CD14-positive monocyte (primary cell): ENCODE results near the gene BRF1. TPM values are rescaled to one million over a fixed set of nuclear protein-coding genes. Genes with fewer than 3 reads are reported as not detected.

Experiments
- DNase-seq, 3 donors: peaks; one replicate each; pipeline ENCODE4 v3.0.0-alpha.2; 2011 to 2022
- H2AFZ ChIP-seq: 2 replicates; pipeline ENCODE4 v1.6.0; 2012; ENCODE audit warnings: mild to moderate bottlenecking, low read depth, low read length, inconsistent platforms; ENCODE audit not compliant: insufficient read depth, poor library complexity, severe bottlenecking
- H3K27ac ChIP-seq, 2 donors: 1 replicate in 1 of 2; 2 replicates in 1 of 2; pipeline ENCODE4 v1.5.1; 2012 to 2013; ENCODE audit warnings: low read length in 2 of 2, control low read depth in 1 of 2, inconsistent platforms in 1 of 2, low read depth in 1 of 2, mild to moderate bottlenecking in 1 of 2
- H3K27me3 ChIP-seq, 2 donors: one replicate each; pipeline versions ENCODE4 v1.6.0 to v1.6.1; 2011 to 2013; ENCODE audit warnings: low read length in 2 of 2; ENCODE audit not compliant: control insufficient read depth in 2 of 2, insufficient read depth in 2 of 2
- H3K36me3 ChIP-seq, 2 donors: replicated peaks in 1 of 2; 1 replicate in 1 of 2; 2 replicates in 1 of 2; pipeline versions ENCODE4 v1.5.1 to v1.6.1; 2012 to 2013; ENCODE audit warnings: low read length in 2 of 2, control low read depth in 1 of 2, inconsistent platforms in 1 of 2, mild to moderate bottlenecking in 1 of 2; ENCODE audit not compliant: insufficient read depth in 2 of 2, control insufficient read depth in 1 of 2
- H3K4me1 ChIP-seq, 2 donors: 1 replicate in 1 of 2; 2 replicates in 1 of 2; pipeline versions ENCODE4 v1.5.1 to v1.6.1; 2012 to 2013; ENCODE audit warnings: low read length in 2 of 2, control low read depth in 1 of 2, inconsistent platforms in 1 of 2, mild to moderate bottlenecking in 1 of 2, moderate library complexity in 1 of 2; ENCODE audit not compliant: insufficient read depth in 2 of 2, control insufficient read depth in 1 of 2
- H3K4me2 ChIP-seq: replicated peaks from 2 replicates; pipeline ENCODE3; 2012; ENCODE audit warnings: low read length, moderate library complexity, mild to moderate bottlenecking; ENCODE audit not compliant: poor library complexity, severe bottlenecking; ENCODE audit errors: extremely low read depth
- H3K4me3 ChIP-seq, 3 experiments: fragments of 200-600 bp in 1 of 3; sonication (generic) in 1 of 3; replicated peaks in 1 of 3; 1 replicate in 2 of 3; 2 replicates in 1 of 3; pipeline ENCODE4 v1.5.1; 2011 to 2013; ENCODE audit warnings: low read length in 3 of 3, mild to moderate bottlenecking in 3 of 3, control low read depth in 2 of 3, low read depth in 2 of 3, inconsistent platforms in 1 of 3, moderate library complexity in 1 of 3
- H3K79me2 ChIP-seq: 2 replicates; pipeline ENCODE4 v1.6.0; 2012; ENCODE audit warnings: mild to moderate bottlenecking, control low read depth, inconsistent platforms, low read length, moderate library complexity; ENCODE audit not compliant: insufficient read depth
- H3K9ac ChIP-seq: 2 replicates; pipeline ENCODE4 v1.6.0; 2017; ENCODE audit warnings: low read length, mild to moderate bottlenecking; ENCODE audit not compliant: insufficient read depth, poor library complexity, severe bottlenecking
- H3K9me3 ChIP-seq, 2 donors: replicated peaks in 1 of 2; 1 replicate in 1 of 2; 2 replicates in 1 of 2; pipeline versions ENCODE4 v1.5.1 to v1.6.1; 2012 to 2013; ENCODE audit warnings: low read length in 2 of 2, control low read depth in 1 of 2; ENCODE audit not compliant: control insufficient read depth in 1 of 2, insufficient read depth in 1 of 2
- H4K20me1 ChIP-seq: 2 replicates; pipeline ENCODE4 v1.6.0; 2012; ENCODE audit warnings: mild to moderate bottlenecking, low read length, control low read depth, moderate library complexity; ENCODE audit not compliant: insufficient read depth
- H3K27ac Mint-ChIP-seq, 7 donors: one replicate each; pipeline ENCODE4 v1.8.0; 2020; ENCODE audit warnings: mild to moderate bottlenecking in 7 of 7, mixed read lengths in 7 of 7, moderate library complexity in 6 of 7, inconsistent platforms in 2 of 7
- H3K27me3 Mint-ChIP-seq, 3 donors: one replicate each; pipeline ENCODE4 v1.8.0; 2021 to 2022; ENCODE audit warnings: low read depth in 3 of 3, mild to moderate bottlenecking in 3 of 3, mixed read lengths in 3 of 3, moderate library complexity in 3 of 3, inconsistent platforms in 1 of 3
- H3K36me3 Mint-ChIP-seq, 2 donors: one replicate each; pipeline ENCODE4 v1.8.0; 2020; ENCODE audit warnings: mixed read lengths in 2 of 2, inconsistent platforms in 1 of 2, mild to moderate bottlenecking in 1 of 2
- H3K4me1 Mint-ChIP-seq: one replicate; pipeline ENCODE4 v1.8.0; 2020; ENCODE audit warnings: mild to moderate bottlenecking, mixed read lengths
- H3K4me3 Mint-ChIP-seq, 2 donors: one replicate each; pipeline ENCODE4 v1.8.0; 2020; ENCODE audit warnings: mild to moderate bottlenecking in 2 of 2, mixed read lengths in 2 of 2, moderate library complexity in 1 of 2
- H3K9me3 Mint-ChIP-seq, 7 donors: one replicate each; pipeline ENCODE4 v1.8.0; 2020 to 2022; ENCODE audit warnings: mixed read lengths in 7 of 7, mild to moderate bottlenecking in 6 of 7, moderate library complexity in 6 of 7, inconsistent platforms in 2 of 7
- CTCF ChIP-seq: fragments of 200-600 bp; IDR thresholded peaks from one replicate; pipeline ENCODE4 v1.8.0; 2022; ENCODE audit warnings: antibody characterized with exemption, mild to moderate bottlenecking
- WGBS: methylation state at CpG from one replicate; pipeline ENCODE4 v1.1.5; 2013; ENCODE audit warnings: missing lambda C conversion rate; ENCODE audit not compliant: insufficient coverage; 5-methylcytosine and 5-hydroxymethylcytosine counted together
- intact Hi-C, 2 donors: fragments of 100-400 bp; cut with micrococcal nuclease; formaldehyde crosslinking; loops; one replicate each; pipeline versions ENCODE4 v1.15.0 to v1.15.1; 2023
- polyA plus RNA-seq, 3 donors: library from polyadenylated mRNA; depleted of rRNA in 1 of 3; unstranded in 2 of 3; stranded (reverse) in 1 of 3; fragments of 300-500 nt in 2 of 3; fragments of >200 nt in 1 of 3; fragmentation: Illumina TruSeq in 2 of 3; gene quantifications; 1 replicate in 2 of 3; 2 replicates in 1 of 3; pipeline ENCODE4 v1.2.3, GENCODE V29; 2012 to 2021

Gene BRF1
- polyA plus RNA-seq, 3 donors, result 2.3 to 20.5 (median 2.5) TPM

DNA sequence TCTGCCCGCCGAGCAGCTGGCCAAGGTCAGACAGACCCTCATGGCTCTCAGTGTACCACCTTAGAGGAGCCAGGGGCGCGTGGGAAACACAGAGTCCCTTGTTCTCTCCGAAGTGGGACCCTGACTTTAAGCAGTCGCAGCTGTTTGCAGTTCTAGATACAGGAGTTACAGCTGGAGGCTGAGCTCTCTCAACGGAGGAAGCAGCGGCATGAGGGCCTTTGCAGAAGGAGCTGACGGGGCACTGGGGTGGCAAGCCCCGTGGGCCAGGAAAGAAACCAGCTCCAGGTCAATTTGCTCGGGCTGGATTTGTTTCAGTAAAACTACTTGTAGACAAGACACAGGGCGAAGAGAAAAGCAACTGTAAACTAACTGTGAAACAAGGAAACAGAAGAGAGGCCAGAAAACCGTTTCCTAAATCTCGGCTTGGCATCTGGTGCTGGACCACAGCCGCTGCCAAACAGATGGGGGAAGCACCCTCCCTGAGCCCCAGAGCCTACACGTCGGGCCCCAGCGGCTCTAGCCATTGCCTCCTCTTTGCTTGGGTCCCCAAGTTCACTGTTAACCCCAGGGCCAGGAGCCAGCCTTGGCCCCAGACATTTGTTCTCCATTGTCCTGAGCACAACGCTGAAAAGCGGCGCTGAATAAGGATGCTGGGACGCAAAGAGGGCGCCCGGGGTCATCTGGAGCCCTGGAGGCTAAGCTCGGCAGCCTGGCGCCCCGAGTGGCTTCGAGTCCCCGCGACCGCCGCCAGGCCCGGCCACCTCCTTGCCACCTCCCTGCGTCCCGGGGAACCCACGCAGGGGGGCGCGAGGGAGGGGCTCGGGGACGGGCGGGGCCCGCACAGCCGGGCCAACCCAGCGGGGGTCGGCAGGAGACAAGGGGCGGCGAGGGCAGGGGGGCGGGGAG, 12.8 kb upstream of the BRF1 start:
- Histone ChIP-seq H4K20me1 (peaks cover 27% of the 10 kb centered on the region), H3K4me2 (peak overlapping the region; percentile 91), H3K79me2 (peaks cover 22% of the 10 kb centered on the region), H3K36me3 (no peaks in the 10 kb centered on the region), H3K9ac (peak overlapping the region; percentile 67), H2AFZ (peak overlapping the region; percentile 95), H3K27me3 (no peaks in the 10 kb centered on the region), H3K4me1 (peaks cover 35 to 46% of the 10 kb centered on the region in 2 donors), H3K9me3 (no peaks in the 10 kb centered on the region), H3K4me3 (peak overlapping the region; percentile 36 to 78 (median 36)), H3K27ac (peak overlapping the region; percentile 29 to 68)
- intact Hi-C loops, result loop anchor here in 1 of 2 donors (2.0 kb wide), 1 partner anchor 13 kb away; the partner anchor contains the start of gene BRF1
- H3K4me1 Mint-ChIP-seq, result peaks cover 36% of the 10 kb centered on the region
- peak overlapping the region in 6 of 7 donors; percentile 7 to 86 (median 49) for H3K27ac Mint-ChIP-seq
- 8% methylated on average over 48 of the region's 48 CpGs for WGBS
- peak overlapping the region; percentile 83 to 85 for H3K4me3 Mint-ChIP-seq
- H3K27me3 Mint-ChIP-seq, result peaks cover 3 to 11% (median 4%) of the 10 kb centered on the region in 3 donors
- DNase-seq, result peak in 2 of 3 donors; percentile 30 to 40
- no peaks in the 10 kb centered on the region for H3K36me3 Mint-ChIP-seq
- no peak for TF ChIP-seq CTCF
- H3K9me3 Mint-ChIP-seq, result peaks cover 0 to 2% (median 0%) of the 10 kb centered on the region in 7 donors

GRCh38 chr14:105312973-105313372, 12.2 kb upstream of the BRF1 start:
- no peak overlapping the region for H3K9ac ChIP-seq
- peak overlapping the region in 1 of 3 experiments; percentile 78 for H3K4me3 ChIP-seq
- intact Hi-C loops, result no loop called here
- Mint-ChIP-seq H3K9me3 (peaks cover 0 to 2% (median 0%) of the 10 kb centered on the region in 7 donors), H3K27ac (peak overlapping the region in 2 of 7 donors; percentile 57 to 79), H3K36me3 (no peaks in the 10 kb centered on the region), H3K27me3 (peaks cover 3 to 11% (median 4%) of the 10 kb centered on the region in 3 donors), H3K4me3 (peak overlapping the region in 1 of 2 donors; percentile 15), H3K4me1 (peaks cover 36% of the 10 kb centered on the region)
- H3K79me2 ChIP-seq, result peaks cover 20% of the 10 kb centered on the region
- peaks cover 35 to 44% of the 10 kb centered on the region in 2 donors for H3K4me1 ChIP-seq
- no peaks in the 10 kb centered on the region for H3K9me3 ChIP-seq
- no peaks in the 10 kb centered on the region for H3K27me3 ChIP-seq
- H2AFZ ChIP-seq, result peak overlapping the region; percentile 95
- whole genome bisulfite sequencing, result over 99% methylated on average over 13 of the region's 13 CpGs
- no peaks in the 10 kb centered on the region for H3K36me3 ChIP-seq
- TF ChIP-seq CTCF, result no peak
- DNase-seq, result no peak
- H3K4me2 ChIP-seq, result peak overlapping the region; percentile 91
- no peak overlapping the region for H3K27ac ChIP-seq
- H4K20me1 ChIP-seq, result peaks cover 24% of the 10 kb centered on the region
